Activated CD8-positive, alpha-beta memory T cell treated with anti-CD3 and anti-CD28 coated beads for 36 hours (primary cell): Measurements from ENCODE around the gene RPGRIP1. TPM values are rescaled to one million over a fixed set of nuclear protein-coding genes. Genes with fewer than 3 reads are reported as not detected.

ENCODE experiments used
- CTCF ChIA-PET: fragments of 350-600 bp; sonication (Branson Sonifier 250); formaldehyde crosslinking; loops from one replicate; lab custom pipeline; 2021; ENCODE audit warnings: antibody characterized with exemption; lab: Charles Lee
- POLR2A ChIA-PET: fragments of 350-600 bp; sonication (Branson Sonifier 250); formaldehyde crosslinking; loops from one replicate; lab custom pipeline; 2021; ENCODE audit warnings: antibody characterized with exemption; lab: Charles Lee
- total RNA-seq, 2 experiments: library from RNA; stranded (reverse); gene quantifications; one replicate each; pipeline ENCODE4 v1.2.3, GENCODE V29; 2021

RPGRIP1 gene
- total RNA-seq: not detected

DNA sequence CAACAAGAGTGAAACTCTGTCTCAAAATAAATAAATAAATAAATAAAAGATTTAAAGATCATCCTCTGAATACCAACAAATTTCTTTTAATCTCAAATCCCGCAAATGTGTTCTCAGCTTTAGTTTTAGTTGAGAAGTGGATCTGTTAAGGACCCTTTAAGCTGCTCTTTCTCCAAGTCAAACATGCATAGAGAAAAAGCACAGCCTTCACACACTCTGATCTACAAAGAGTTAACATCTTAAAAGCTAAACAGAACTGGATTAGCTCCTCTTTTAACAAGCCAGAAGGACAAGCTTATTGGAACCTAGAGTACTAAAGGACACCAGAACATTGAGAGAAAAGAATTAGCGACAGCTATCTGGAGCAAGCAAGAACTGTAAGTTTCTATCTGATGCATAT, at the start of gene RPGRIP1:
TSS of gene RPGRIP1 (plus strand) at position 301 of the 400 bp plus-strand sequence. CDS start 7,894 bp downstream, outside the sequence.
- CTCF ChIA-PET: no interaction called here
- POLR2A ChIA-PET: interaction anchor here (0.7 kb wide), 1 partner anchor 80 kb away, joined by 17 read pairs; no protein-coding TSS in a partner anchor

DNA sequence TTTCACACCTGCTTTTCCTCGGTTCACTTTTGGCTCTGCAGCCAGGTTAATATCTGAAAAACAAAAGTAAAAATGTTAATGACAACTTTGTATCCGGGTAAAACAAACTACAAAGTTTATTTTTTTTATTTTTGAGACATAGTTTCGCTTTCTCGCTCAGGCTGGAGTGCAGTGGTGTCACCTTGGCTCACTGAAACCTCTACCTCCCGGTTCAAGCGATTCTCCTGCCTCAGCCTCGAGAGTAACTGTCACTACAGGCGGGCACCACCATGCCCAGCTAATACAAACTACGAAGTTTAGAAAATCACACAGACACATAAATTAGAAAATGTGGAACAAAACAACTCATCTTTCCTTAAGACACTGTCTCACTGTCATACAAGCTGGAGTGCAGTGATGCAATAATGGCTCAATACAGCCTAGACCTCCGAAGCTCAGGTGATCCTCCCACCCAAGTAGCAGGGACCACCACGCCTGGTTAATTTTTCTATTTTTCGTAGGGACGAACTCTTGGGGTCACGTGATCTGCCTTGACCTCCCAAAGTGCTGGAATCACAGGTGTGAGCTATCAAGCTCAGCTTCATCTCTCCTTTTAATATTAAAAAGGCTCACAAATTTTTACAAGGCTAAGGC, 48.7 kb upstream of the RPGRIP1 start:
- ChIA-PET POLR2A (interaction anchor here (1.0 to 1.3 kb wide), 2 partner anchors 8 to 25 kb away, joined by 3 read pairs; no protein-coding TSS in a partner anchor), CTCF (interaction anchor here (0.6 to 1.4 kb wide), 2 partner anchors 13 to 17 kb away, joined by 3 read pairs; no protein-coding TSS in a partner anchor)

DNA sequence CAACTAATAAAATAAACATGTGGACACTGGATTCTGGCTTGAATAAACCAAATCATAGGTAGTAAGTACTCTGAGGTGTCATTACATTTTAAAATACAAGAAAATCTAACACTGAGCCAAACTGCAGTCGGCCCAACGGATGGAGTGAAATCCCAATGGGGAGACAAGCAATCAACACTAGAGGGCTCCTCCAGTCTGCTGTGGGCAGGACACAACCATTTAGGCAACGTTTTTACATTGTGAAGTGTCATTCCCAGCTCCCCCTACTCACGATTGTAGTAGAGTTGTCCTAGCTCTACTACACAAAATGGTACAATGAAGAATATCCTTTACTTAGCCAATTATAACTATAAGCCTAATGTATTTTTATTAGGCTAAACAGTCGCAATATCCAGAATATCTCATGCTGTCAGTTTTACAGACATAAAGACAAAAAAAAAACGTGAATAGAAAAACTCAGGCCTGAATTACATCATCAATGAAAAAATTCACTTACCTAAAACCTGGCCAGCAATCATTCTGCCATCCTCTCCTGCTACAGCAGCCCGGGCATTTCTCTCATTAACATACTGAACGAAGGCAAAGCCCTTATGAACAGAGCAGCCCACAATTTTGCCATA, 46.3 kb upstream of the RPGRIP1 start:
- ChIA-PET POLR2A (no interaction called here), CTCF (no interaction called here)

DNA sequence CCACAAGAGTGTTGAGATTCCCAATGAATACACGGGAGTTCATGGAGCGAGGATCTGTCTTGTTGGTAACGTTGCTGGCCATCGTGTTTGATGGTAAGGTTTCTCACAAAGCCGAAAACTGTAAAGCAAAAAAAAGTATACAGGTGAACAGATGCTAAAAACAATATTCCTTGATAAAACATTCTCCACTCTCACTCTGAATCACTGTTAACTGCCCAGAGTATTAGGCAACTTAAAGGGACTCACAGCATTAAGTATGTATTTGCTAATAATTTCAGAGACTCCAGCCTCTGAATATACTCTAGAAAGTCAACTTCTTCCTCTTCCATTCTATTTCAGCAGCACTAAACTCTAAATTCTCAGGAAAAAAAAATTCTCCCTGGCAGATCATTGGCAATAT, 45.8 kb upstream of the RPGRIP1 start:
- CTCF ChIA-PET: no interaction called here
- POLR2A ChIA-PET: no interaction called here

DNA sequence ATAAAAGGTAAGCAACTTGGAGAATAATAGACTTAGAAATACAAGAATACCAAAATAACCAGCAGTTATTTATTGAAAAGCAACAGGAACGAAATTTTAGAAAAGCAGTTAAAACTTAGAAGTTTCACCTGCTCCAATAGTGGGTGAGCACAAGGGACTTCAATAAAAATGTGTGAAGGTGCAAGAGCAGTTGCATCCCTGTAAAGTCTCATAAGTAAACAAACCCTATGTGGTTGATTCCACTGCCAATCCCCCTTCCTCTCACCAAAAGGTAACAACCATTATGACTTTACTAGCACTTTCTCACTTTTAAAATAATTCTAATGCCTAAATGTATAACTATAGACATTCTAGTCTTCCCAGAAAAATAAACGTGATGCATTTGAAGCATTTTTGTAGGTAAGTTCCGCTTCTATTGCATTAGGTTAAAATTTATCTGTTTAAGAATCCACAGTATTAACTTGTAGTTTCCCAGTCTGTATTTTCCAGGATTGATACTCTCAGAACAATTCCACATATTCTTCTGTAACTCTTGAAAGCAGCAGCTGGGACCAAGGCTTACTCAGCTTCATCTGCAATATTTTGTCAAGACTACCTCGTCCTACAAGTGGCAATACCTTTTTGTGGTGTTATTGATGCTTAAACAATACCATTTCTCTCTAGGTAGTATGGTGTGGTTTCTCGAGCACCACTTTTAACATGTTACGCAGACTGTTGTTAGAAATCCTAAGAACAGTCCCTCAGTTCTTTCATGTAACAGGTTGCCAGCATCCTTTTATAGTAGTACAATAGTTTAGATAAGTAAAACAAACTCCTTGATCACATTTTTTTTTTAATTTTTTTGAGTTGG, 42.7 kb upstream of the RPGRIP1 start:
- ChIA-PET CTCF (interaction anchor here (0.7 kb wide), 1 partner anchor 58 kb away, joined by 3 read pairs; no protein-coding TSS in a partner anchor), POLR2A (no interaction called here)

GRCh38 chr14:21238823-21239518, 40.9 kb upstream of the RPGRIP1 start:
- ChIA-PET CTCF (interaction anchor here (0.7 to 1.2 kb wide), 3 partner anchors 13 to 17 kb away, joined by 3 read pairs; no protein-coding TSS in a partner anchor), POLR2A (interaction anchor here (0.8 to 1.8 kb wide), 2 partner anchors 16 to 26 kb away, joined by 3 to 4 read pairs; no protein-coding TSS in a partner anchor)

- ChIA-PET POLR2A (no interaction called here), CTCF (interaction anchor here (0.7 to 1.6 kb wide), 2 partner anchors 8 to 25 kb away, joined by 4 read pairs; no protein-coding TSS in a partner anchor)
Observed at GRCh38 chr14:21240417-21240816, 39.5 kb upstream of the RPGRIP1 start.

- POLR2A ChIA-PET: interaction anchor here (0.9 kb wide), 1 partner anchor 18 kb away, joined by 6 read pairs; no protein-coding TSS in a partner anchor
Observed at GRCh38 chr14:21241218-21241819, 38.6 kb upstream of the RPGRIP1 start.

DNA sequence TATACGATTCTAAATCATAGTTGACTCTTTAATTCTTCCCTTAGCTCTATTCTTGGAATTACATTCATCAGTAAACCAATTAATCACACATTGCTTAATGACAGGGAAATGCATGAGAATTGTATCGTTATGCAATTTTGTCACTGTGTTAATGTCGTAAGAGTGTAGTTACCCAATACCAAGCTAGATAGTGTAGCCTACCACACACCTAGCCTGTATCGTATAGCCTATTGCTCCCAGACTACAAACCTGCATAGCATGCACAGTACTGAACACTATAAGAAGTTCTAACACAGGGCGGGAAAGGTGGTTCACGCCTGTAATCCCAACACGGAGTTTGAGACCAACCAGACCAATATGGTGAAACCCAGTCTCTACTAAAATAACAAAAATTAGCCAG, 35.3 kb upstream of the RPGRIP1 start:
- ChIA-PET POLR2A (interaction anchor here (0.5 to 1.2 kb wide), 3 partner anchors 8 to 40 kb away, joined by 6 to 12 read pairs (median 7); no protein-coding TSS in a partner anchor), CTCF (interaction anchor here (0.6 to 1.8 kb wide), 5 partner anchors 11 to 330 kb away, joined by 3 to 7 read pairs (median 3); no protein-coding TSS in a partner anchor)

More at GRCh38 chr14:21241218-21241819, 38.6 kb upstream of the RPGRIP1 start:
- CTCF ChIA-PET: interaction anchor here (0.7 to 1.6 kb wide), 4 partner anchors 9 to 24 kb away, joined by 4 read pairs; no protein-coding TSS in a partner anchor

DNA sequence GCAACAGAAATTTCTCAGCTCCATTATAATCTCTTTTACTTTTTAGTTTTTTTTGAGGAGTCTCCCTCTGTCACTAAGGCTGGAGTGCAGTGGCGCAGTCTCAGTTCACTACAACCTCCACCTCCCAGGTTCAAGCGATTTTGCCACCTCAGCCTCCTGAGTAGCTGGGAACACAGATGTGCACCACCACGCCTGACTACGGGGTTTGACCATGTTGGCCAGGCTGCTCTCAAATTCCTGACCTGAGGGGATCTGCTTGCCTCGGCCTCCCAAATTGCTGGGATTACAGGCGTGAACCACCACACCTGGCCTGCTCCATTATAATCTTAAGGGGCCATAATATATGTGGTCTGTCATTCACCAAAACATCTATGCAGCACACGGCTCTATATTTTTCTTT, 34.1 kb upstream of the RPGRIP1 start:
- ChIA-PET POLR2A (interaction anchor here (0.6 to 1.0 kb wide), 2 partner anchors 10 to 1991 kb away, joined by 4 to 6 read pairs; no protein-coding TSS in a partner anchor), CTCF (interaction anchor here (0.7 to 1.2 kb wide), 3 partner anchors 9 to 1693 kb away, joined by 3 to 4 read pairs (median 3); no protein-coding TSS in a partner anchor)

GRCh38 chr14:21248338-21248737, 31.5 kb upstream of the RPGRIP1 start:
- POLR2A ChIA-PET: no interaction called here

DNA sequence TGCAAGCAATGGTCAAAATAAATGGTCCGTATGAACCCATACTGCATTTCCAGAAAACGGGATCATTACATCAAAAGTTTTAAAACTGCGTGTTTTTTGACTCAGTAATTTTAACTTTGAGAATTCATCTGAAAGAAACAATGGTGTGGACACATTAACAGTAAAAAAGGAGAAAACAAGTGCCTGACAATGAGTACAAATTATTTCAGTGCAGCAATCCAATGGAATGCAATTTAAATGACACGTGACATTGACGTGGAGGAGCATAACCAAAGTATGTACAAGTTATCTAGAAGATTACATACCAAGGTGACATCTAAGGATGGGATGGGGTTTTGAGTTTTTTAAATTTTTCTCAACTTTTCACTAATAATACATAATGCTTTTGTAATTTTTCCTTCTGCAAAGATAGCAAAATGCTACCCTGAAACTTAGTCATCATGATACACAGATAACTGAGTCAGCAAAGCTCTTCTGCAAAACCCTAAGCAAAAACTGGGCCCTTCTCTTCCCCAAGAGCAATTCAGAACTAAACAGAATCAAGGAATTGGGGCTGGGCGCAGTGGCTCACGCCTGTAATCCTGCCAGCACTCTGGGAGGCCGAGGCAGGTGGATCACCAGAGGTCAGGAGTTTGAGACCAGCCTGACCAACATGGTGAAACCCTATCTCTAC, 31.0 kb upstream of the RPGRIP1 start:
- ChIA-PET POLR2A (interaction anchor here (0.7 kb wide), 1 partner anchor 19 kb away, joined by 3 read pairs; no protein-coding TSS in a partner anchor), CTCF (interaction anchor here (1.7 kb wide), 1 partner anchor 13 kb away, joined by 7 read pairs; no protein-coding TSS in a partner anchor)

More at GRCh38 chr14:21248338-21248737, 31.5 kb upstream of the RPGRIP1 start:
- CTCF ChIA-PET: interaction anchor here (1.7 kb wide), 1 partner anchor 13 kb away, joined by 7 read pairs; no protein-coding TSS in a partner anchor

GRCh38 chr14:21251215-21251614, 28.7 kb upstream of the RPGRIP1 start:
- ChIA-PET CTCF (no interaction called here), POLR2A (interaction anchor here (0.6 to 0.7 kb wide), 3 partner anchors 14 to 85 kb away, joined by 3 to 6 read pairs (median 6); no protein-coding TSS in a partner anchor)

- ChIA-PET POLR2A (interaction anchor here (1.1 kb wide), 1 partner anchor 8 kb away, joined by 12 read pairs; no protein-coding TSS in a partner anchor), CTCF (no interaction called here)
Observed at GRCh38 chr14:21252149-21252548, 27.7 kb upstream of the RPGRIP1 start.

- ChIA-PET CTCF (interaction anchor here (0.9 kb wide), 1 partner anchor 10 kb away, joined by 3 read pairs; no protein-coding TSS in a partner anchor), POLR2A (interaction anchor here (0.7 to 1.9 kb wide), 6 partner anchors 8 to 24 kb away, joined by 3 to 9 read pairs (median 4); no protein-coding TSS in a partner anchor)
Observed at GRCh38 chr14:21255385-21256101, 24.3 kb upstream of the RPGRIP1 start.

DNA sequence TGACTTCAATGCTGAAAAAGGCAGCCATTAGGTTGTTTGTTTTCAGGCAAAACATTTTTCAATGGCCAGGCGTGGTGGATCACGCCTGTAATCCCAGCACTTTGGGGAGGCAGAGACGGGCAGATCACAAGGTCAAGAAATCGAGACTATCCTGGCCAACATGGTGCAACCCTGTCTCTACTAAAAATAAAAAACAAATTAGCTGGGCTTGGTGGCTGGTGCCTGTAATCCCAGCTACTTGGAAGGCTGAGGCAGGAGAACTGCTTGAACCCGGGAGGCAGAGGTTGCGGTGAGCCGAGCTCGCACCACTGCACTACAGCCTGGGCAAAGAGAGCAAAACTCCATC, 23.8 kb upstream of the RPGRIP1 start:
- CTCF ChIA-PET: interaction anchor here (0.9 kb wide), 1 partner anchor 17 kb away, joined by 3 read pairs; no protein-coding TSS in a partner anchor
- POLR2A ChIA-PET: interaction anchor here (0.7 to 1.9 kb wide), 5 partner anchors 9 to 25 kb away, joined by 3 to 9 read pairs (median 3); no protein-coding TSS in a partner anchor
